Neural cell (in vitro differentiated cells): Measurements from ENCODE around the gene MAGI2.

Experiments
- EP300 ChIP-seq: fragments of 450-650 bp; conservative IDR thresholded peaks from 2 replicates; pipeline ENCODE4 v1.6.1; 2014; ENCODE audit warnings: antibody characterized with exemption, mild to moderate bottlenecking, moderate library complexity; ENCODE audit not compliant: poor library complexity, severe bottlenecking
- POLR2AphosphoS5 ChIP-seq: IDR thresholded peaks from 2 replicates; pipeline ENCODE4 v1.6.1; 2012
- SMC3 ChIP-seq: fragments of 450-650 bp; conservative IDR thresholded peaks from 2 replicates; pipeline ENCODE4 v1.6.1; 2014; ENCODE audit warnings: antibody characterized with exemption, mild to moderate bottlenecking, moderate library complexity; ENCODE audit not compliant: poor library complexity
- TF ChIP-seq, protein P1 (sequence below): fragments of 450-650 bp; IDR thresholded peaks from 2 replicates; pipeline ENCODE4 v1.5.1; 2014; ENCODE audit warnings: antibody characterized with exemption, mild to moderate bottlenecking, moderate library complexity; ENCODE audit not compliant: poor library complexity, severe bottlenecking

- TF ChIP-seq, protein P1, sequence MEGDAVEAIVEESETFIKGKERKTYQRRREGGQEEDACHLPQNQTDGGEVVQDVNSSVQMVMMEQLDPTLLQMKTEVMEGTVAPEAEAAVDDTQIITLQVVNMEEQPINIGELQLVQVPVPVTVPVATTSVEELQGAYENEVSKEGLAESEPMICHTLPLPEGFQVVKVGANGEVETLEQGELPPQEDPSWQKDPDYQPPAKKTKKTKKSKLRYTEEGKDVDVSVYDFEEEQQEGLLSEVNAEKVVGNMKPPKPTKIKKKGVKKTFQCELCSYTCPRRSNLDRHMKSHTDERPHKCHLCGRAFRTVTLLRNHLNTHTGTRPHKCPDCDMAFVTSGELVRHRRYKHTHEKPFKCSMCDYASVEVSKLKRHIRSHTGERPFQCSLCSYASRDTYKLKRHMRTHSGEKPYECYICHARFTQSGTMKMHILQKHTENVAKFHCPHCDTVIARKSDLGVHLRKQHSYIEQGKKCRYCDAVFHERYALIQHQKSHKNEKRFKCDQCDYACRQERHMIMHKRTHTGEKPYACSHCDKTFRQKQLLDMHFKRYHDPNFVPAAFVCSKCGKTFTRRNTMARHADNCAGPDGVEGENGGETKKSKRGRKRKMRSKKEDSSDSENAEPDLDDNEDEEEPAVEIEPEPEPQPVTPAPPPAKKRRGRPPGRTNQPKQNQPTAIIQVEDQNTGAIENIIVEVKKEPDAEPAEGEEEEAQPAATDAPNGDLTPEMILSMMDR, result no peak
- no peak for TF ChIP-seq EP300
- no peak for TF ChIP-seq SMC3
- TF ChIP-seq POLR2AphosphoS5, result no peak
These were observed 1070.2 kb downstream of the MAGI2 start for GRCh38 chr7:78383096-78383880.
